GM23338 (cell line): ENCODE data around the gene DIDO1. TPM values are rescaled to one million over a fixed set of nuclear protein-coding genes. Genes with fewer than 3 reads are reported as not detected.

ENCODE experiments used
- ATAC-seq: fragments of 200-7000 bp; cut with Tn5 transposase; 3 replicates; pipeline ENCODE4 v1.9.1; 2020
- DNase-seq: peaks from one replicate; pipeline ENCODE4 v3.0.0-alpha.2; 2015; ENCODE audit warnings: low spot score
- H2AFZ ChIP-seq: fragments of 200-600 bp; sonication (generic); 2 replicates; pipeline ENCODE4 v1.8.0; 2016; ENCODE audit warnings: antibody characterized with exemption, mild to moderate bottlenecking, moderate library complexity
- H3F3A ChIP-seq: fragments of 200-600 bp; sonication (generic); replicated peaks from 2 replicates; pipeline ENCODE4 v1.8.0; 2017; ENCODE audit warnings: antibody characterized with exemption, mixed run types, low read depth
- H3K27ac ChIP-seq: fragments of 200-600 bp; sonication (generic); 2 replicates; pipeline ENCODE4 v1.6.1; 2016; ENCODE audit warnings: low read depth
- H3K27me3 ChIP-seq: fragments of 200-600 bp; sonication (generic); 2 replicates; pipeline ENCODE4 v1.8.0; 2016; ENCODE audit warnings: mild to moderate bottlenecking, mixed run types, moderate library complexity; ENCODE audit not compliant: insufficient read depth
- H3K36me3 ChIP-seq: fragments of 200-600 bp; sonication (generic); 2 replicates; pipeline ENCODE4 v1.8.0; 2016; ENCODE audit warnings: mild to moderate bottlenecking; ENCODE audit not compliant: insufficient read depth
- H3K4me1 ChIP-seq: fragments of 200-600 bp; sonication (generic); 2 replicates; pipeline ENCODE4 v1.8.0; 2016; ENCODE audit warnings: mild to moderate bottlenecking, moderate library complexity; ENCODE audit not compliant: insufficient read depth
- H3K4me2 ChIP-seq: fragments of 200-600 bp; sonication (generic); 2 replicates; pipeline ENCODE4 v1.7.1; 2017; ENCODE audit warnings: mixed run types
- H3K4me3 ChIP-seq: fragments of 200-600 bp; sonication (generic); 2 replicates; pipeline ENCODE4 v1.6.1; 2016; ENCODE audit warnings: mixed run types
- H3K79me2 ChIP-seq: fragments of 200-600 bp; sonication (generic); replicated peaks from 2 replicates; pipeline ENCODE4 v1.8.0; 2017; ENCODE audit warnings: mild to moderate bottlenecking; ENCODE audit not compliant: insufficient read depth
- H3K9me2 ChIP-seq: fragments of 200-600 bp; sonication (generic); 2 replicates; pipeline ENCODE4 v1.8.0; 2017; ENCODE audit not compliant: insufficient read depth
- H4K20me1 ChIP-seq: fragments of 200-600 bp; sonication (generic); replicated peaks from 2 replicates; pipeline ENCODE4 v1.8.0; 2017; ENCODE audit warnings: mild to moderate bottlenecking; ENCODE audit not compliant: insufficient read depth
- H3K27ac Mint-ChIP-seq: 2 replicates; pipeline ENCODE4 v1.8.0; 2020; ENCODE audit warnings: inconsistent platforms, mild to moderate bottlenecking, moderate library complexity, mixed read lengths
- H3K27me3 Mint-ChIP-seq: 3 replicates; pipeline ENCODE4 v1.8.0; 2022; ENCODE audit warnings: low read depth, mild to moderate bottlenecking, moderate library complexity, mixed read lengths, inconsistent platforms; ENCODE audit not compliant: insufficient read depth, poor library complexity
- H3K36me3 Mint-ChIP-seq: 3 replicates; pipeline ENCODE4 v1.8.0; 2021; ENCODE audit warnings: low read depth, mild to moderate bottlenecking, inconsistent platforms, moderate library complexity, mixed read lengths
- H3K4me1 Mint-ChIP-seq: 3 replicates; pipeline ENCODE4 v1.8.0; 2020; ENCODE audit warnings: mild to moderate bottlenecking, inconsistent platforms, mixed read lengths
- H3K4me3 Mint-ChIP-seq: 3 replicates; pipeline ENCODE4 v1.8.0; 2021; ENCODE audit warnings: moderate library complexity, mild to moderate bottlenecking, inconsistent platforms, mixed read lengths
- H3K9me3 Mint-ChIP-seq: 3 replicates; pipeline ENCODE4 v1.8.0; 2020; ENCODE audit warnings: moderate library complexity, mild to moderate bottlenecking, inconsistent platforms, mixed read lengths
- CREB1 ChIP-seq: fragments of 250-450 bp; sonication (Bioruptor Pico); IDR thresholded peaks from 2 replicates; pipeline ENCODE4 v1.5.0; 2020; ENCODE audit warnings: low read depth, mild to moderate bottlenecking, moderate library complexity
- CTCF ChIP-seq, 2 experiments: fragments of 200-600 bp in 1 of 2; sonication (generic) in 1 of 2; conservative IDR thresholded peaks; 2 replicates each; pipeline versions ENCODE4 v1.5.1 to v1.6.1; 2016 to 2017; ENCODE audit warnings: antibody characterized with exemption in 2 of 2, low read depth in 2 of 2, mild to moderate bottlenecking in 2 of 2, moderate library complexity in 1 of 2
- ETS1 ChIP-seq: IDR thresholded peaks from 2 replicates; pipeline ENCODE4 v1.6.1; 2016; ENCODE audit warnings: antibody characterized with exemption
- EZH2 ChIP-seq: fragments of 200-600 bp; sonication (generic); IDR thresholded peaks from one replicate; pipeline ENCODE4 v1.8.0; 2017; ENCODE audit warnings: antibody characterized with exemption, mild to moderate bottlenecking, low read depth; ENCODE audit not compliant: unreplicated experiment
- EZH2phosphoT487 ChIP-seq: fragments of 200-600 bp; sonication (generic); IDR thresholded peaks from one replicate; pipeline ENCODE4 v1.8.1; 2018; ENCODE audit warnings: antibody characterized with exemption; ENCODE audit not compliant: unreplicated experiment
- JUNB ChIP-seq: IDR thresholded peaks from one replicate; pipeline ENCODE4 v1.6.1; 2016; ENCODE audit warnings: antibody characterized with exemption; ENCODE audit not compliant: unreplicated experiment
- NANOG ChIP-seq: IDR thresholded peaks from 2 replicates; pipeline ENCODE4 v1.6.1; 2016; ENCODE audit warnings: antibody characterized with exemption, borderline replicate concordance
- POLR2AphosphoS5 ChIP-seq: IDR thresholded peaks from 2 replicates; pipeline ENCODE4 v1.6.1; 2016; ENCODE audit warnings: antibody characterized with exemption, low read depth
- REST ChIP-seq: IDR thresholded peaks from one replicate; pipeline ENCODE4 v1.6.1; 2018; ENCODE audit warnings: antibody characterized with exemption; ENCODE audit not compliant: unreplicated experiment
- STAT1 ChIP-seq: IDR thresholded peaks from one replicate; pipeline ENCODE4 v1.6.1; 2016; ENCODE audit warnings: antibody characterized with exemption; ENCODE audit not compliant: unreplicated experiment
- ZNF114 ChIP-seq: fragments of 250-450 bp; sonication (Bioruptor Pico); IDR thresholded peaks from 2 replicates; pipeline ENCODE4 v1.5.0; 2020; ENCODE audit warnings: mild to moderate bottlenecking, moderate library complexity
- ZNF331 ChIP-seq: fragments of 250-450 bp; sonication (Bioruptor Pico); IDR thresholded peaks from 2 replicates; pipeline ENCODE4 v1.5.0; 2020; ENCODE audit warnings: low read depth, mild to moderate bottlenecking, moderate library complexity
- ZNF462 ChIP-seq: fragments of 250-450 bp; sonication (Bioruptor Pico); IDR thresholded peaks from 2 replicates; pipeline ENCODE4 v1.5.0; 2020; ENCODE audit warnings: mild to moderate bottlenecking, moderate library complexity
- polyA plus RNA-seq: library from polyadenylated mRNA; unstranded; fragments of >200 nt; fragmentation: Nextera tagmentation; extraction: Ambion mirVana; gene quantifications from 2 replicates; pipeline ENCODE4 v1.2.1, GENCODE V29; 2016
- total RNA-seq: library from RNA; depleted of rRNA; stranded (reverse); fragments of >200 nt; shearing (Covaris generic); gene quantifications from 2 replicates; pipeline ENCODE4 v1.2.3, GENCODE V29; 2014

The DIDO1 gene
- total and polyA plus RNA-seq, 2 experiments from 2014 or later: 72.4 to 162 TPM

GRCh38 chr20:62888910-62889309 lies 37.4 kb downstream of the DIDO1 start:
- H3K9me3 Mint-ChIP-seq: no peaks in the 10 kb centered on the region
- Histone ChIP-seq H3F3A (peaks cover 90% of the 10 kb centered on the region), H3K4me1 (peaks cover 18% of the 10 kb centered on the region), H3K9me2 (no peaks in the 10 kb centered on the region), H4K20me1 (peaks cover 23% of the 10 kb centered on the region), H3K4me3 (no peak overlapping the region), H3K4me2 (no peak overlapping the region), H3K79me2 (no peaks in the 10 kb centered on the region), H3K27ac (no peak overlapping the region), H3K27me3 (no peaks in the 10 kb centered on the region), H3K36me3 (peaks cover 67% of the 10 kb centered on the region), H2AFZ (no peak overlapping the region)
- TF ChIP-seq ZNF462 (CRISPR knock-in tag) (no peak), POLR2AphosphoS5 (no peak), CREB1 (CRISPR knock-in tag) (no peak), NANOG (no peak), EZH2phosphoT487 (no peak), STAT1 (no peak), EZH2 (no peak), ZNF331 (CRISPR knock-in tag) (no peak), CTCF (conservative IDR thresholded peaks at IDR 0.05; ENCODE audit: low read depth in 2 of 2) (no peak), ZNF114 (CRISPR knock-in tag) (no peak), REST (no peak), JUNB (no peak), ETS1 (no peak)
- ATAC-seq (no peak), DNase-seq (no peak)
- peaks cover 79% of the 10 kb centered on the region for H3K36me3 Mint-ChIP-seq
- H3K4me1 Mint-ChIP-seq: peaks cover 34% of the 10 kb centered on the region
- H3K27ac Mint-ChIP-seq: no peak overlapping the region
- H3K27me3 Mint-ChIP-seq: peaks cover 19% of the 10 kb centered on the region
- no peak overlapping the region for H3K4me3 Mint-ChIP-seq
